Medulla oblongata (tissue), 1 donor: Measurements from ENCODE around the gene OMD.
"Not testable (repeated sequence)": the region's sequence is repeated elsewhere in the genome, so short reads cannot be mapped to it uniquely, and the experiment has no call there.

Source experiments
- DNase-seq: peaks from one replicate; pipeline ENCODE4 v3.0.0-alpha.2; 2015; ENCODE audit errors: extremely low spot score

The OMD gene

GRCh38 chr9:92411157-92411556, 13.1 kb downstream of the OMD start:
- DNase-seq: not testable (repeated sequence)

- DNase-seq: no peak
Observed at GRCh38 chr9:92408747-92409478, 15.4 kb downstream of the OMD start.

GRCh38 chr9:92407818-92408217, 16.5 kb downstream of the OMD start:
- no peak for DNase-seq

GRCh38 chr9:92406477-92406876, 17.8 kb downstream of the OMD start:
- peak; percentile 90 for DNase-seq

GRCh38 chr9:92405818-92406217, 18.5 kb downstream of the OMD start:
- no peak for DNase-seq

- DNase-seq: no peak
Observed at GRCh38 chr9:92404042-92404836, 20.0 kb downstream of the OMD start, which contains the start of gene OGN. Gene OGN (minus strand): TSS chr9:92404578. CDS start chr9:92403407, 1,171 bp downstream.

GRCh38 chr9:92402826-92403745, 21.2 kb downstream of the OMD start:
- DNase-seq: no peak

- DNase-seq: no peak
Observed at GRCh38 chr9:92402360-92402759, 21.9 kb downstream of the OMD start.

GRCh38 chr9:92397853-92398252, 26.4 kb downstream of the OMD start:
- no peak for DNase-seq

GRCh38 chr9:92395617-92396016, 28.7 kb downstream of the OMD start:
- DNase-seq: no peak

- DNase-seq: no peak
Observed at GRCh38 chr9:92393686-92394085, 30.6 kb downstream of the OMD start.

GRCh38 chr9:92392690-92393089, 31.6 kb downstream of the OMD start:
- DNase-seq: no peak

- DNase-seq: no peak
Observed at GRCh38 chr9:92385953-92386352, 38.3 kb downstream of the OMD start.

- no peak for DNase-seq
Observed at GRCh38 chr9:92385477-92385876, 38.8 kb downstream of the OMD start.

GRCh38 chr9:92385001-92385400, 39.3 kb downstream of the OMD start:
- DNase-seq: no peak

- DNase-seq: no peak
Observed at GRCh38 chr9:92384375-92384774, 39.9 kb downstream of the OMD start.

GRCh38 chr9:92381775-92382174, 42.5 kb downstream of the OMD start:
- no peak for DNase-seq

GRCh38 chr9:92380603-92381002, 43.7 kb downstream of the OMD start:
- DNase-seq: no peak

GRCh38 chr9:92378865-92379560, 45.3 kb downstream of the OMD start:
- no peak for DNase-seq

- DNase-seq: no peak
Observed at GRCh38 chr9:92377876-92378275, 46.4 kb downstream of the OMD start.

- DNase-seq: no peak
Observed at GRCh38 chr9:92373167-92373566, 51.1 kb downstream of the OMD start.
